Fibroblast of lung (primary cell): Measurements from ENCODE around the gene MAP6. TPM values are rescaled to one million over a fixed set of nuclear protein-coding genes. Genes with fewer than 3 reads are reported as not detected.

ENCODE experiments used
- DNase-seq, 2 donors: peaks; one replicate each; pipeline versions ENCODE4 v3.0.0 to v3.0.0-alpha.2; 2010; ENCODE audit warnings: low read depth in 2 of 2
- H2AFZ ChIP-seq: 2 replicates; pipeline ENCODE4 v1.5.1; 2012; ENCODE audit warnings: low read length, control low read depth, inconsistent platforms
- H3K27ac ChIP-seq: 2 replicates; pipeline ENCODE4 v1.5.1; 2011; ENCODE audit warnings: low read length, control low read depth; ENCODE audit not compliant: insufficient read depth
- H3K27me3 ChIP-seq: 2 replicates; pipeline ENCODE4 v1.5.1; 2011; ENCODE audit warnings: mild to moderate bottlenecking, low read length; ENCODE audit not compliant: control insufficient read depth, insufficient read depth
- H3K36me3 ChIP-seq: 2 replicates; pipeline ENCODE4 v1.5.1; 2011; ENCODE audit warnings: low read length; ENCODE audit not compliant: control insufficient read depth, insufficient read depth
- H3K4me1 ChIP-seq: 2 replicates; pipeline ENCODE4 v1.5.1; 2011; ENCODE audit warnings: low read length; ENCODE audit not compliant: control insufficient read depth, insufficient read depth; ENCODE audit errors: extremely low read depth
- H3K4me2 ChIP-seq: 2 replicates; pipeline ENCODE4 v1.5.1; 2011; ENCODE audit warnings: low read length, control low read depth; ENCODE audit not compliant: insufficient read depth; ENCODE audit errors: extremely low read depth
- H3K4me3 ChIP-seq, 4 experiments: fragments of 200-600 bp in 1 of 4; sonication (generic) in 1 of 4; replicated peaks in 1 of 4; 2 replicates each; pipeline ENCODE4 v1.5.1; 2011 to 2016; ENCODE audit warnings: low read length in 4 of 4, low read depth in 3 of 4, mild to moderate bottlenecking in 3 of 4, control low read depth in 2 of 4, inconsistent platforms in 1 of 4, mixed read lengths in 1 of 4; ENCODE audit not compliant: insufficient read depth in 1 of 4; ENCODE audit errors: control extremely low read depth in 1 of 4
- H3K79me2 ChIP-seq: 2 replicates; pipeline ENCODE4 v1.5.1; 2012; ENCODE audit warnings: mild to moderate bottlenecking, low read length, inconsistent platforms; ENCODE audit not compliant: control insufficient read depth, insufficient read depth
- H3K9ac ChIP-seq: 2 replicates; pipeline ENCODE4 v1.5.1; 2011; ENCODE audit warnings: mild to moderate bottlenecking, low read length, control low read depth; ENCODE audit not compliant: insufficient read depth
- H3K9me3 ChIP-seq: 2 replicates; pipeline ENCODE4 v1.5.1; 2012; ENCODE audit warnings: low read depth, low read length; ENCODE audit not compliant: control insufficient read depth, insufficient read depth
- H4K20me1 ChIP-seq: 2 replicates; pipeline ENCODE4 v1.5.1; 2011; ENCODE audit warnings: low read length; ENCODE audit not compliant: control insufficient read depth, insufficient read depth; ENCODE audit errors: extremely low read depth
- EZH2 ChIP-seq: IDR thresholded peaks from 2 replicates; pipeline ENCODE4 v1.5.1; 2012; ENCODE audit warnings: low read length, control low read depth, mild to moderate bottlenecking; ENCODE audit errors: missing control alignments
- polyA plus RNA-seq, 2 donors: library from polyadenylated mRNA; depleted of rRNA in 1 of 2; stranded (reverse) in 1 of 2; unstranded in 1 of 2; fragments of >200 nt; gene quantifications; 2 replicates each; pipeline ENCODE4 v1.2.1, GENCODE V29; 2011 to 2012; ENCODE audit warnings: missing spikeins in 1 of 2
- total RNA-seq: library from RNA; depleted of rRNA; stranded (reverse); fragments of >200 nt; gene quantifications from 2 replicates; pipeline ENCODE4 v1.2.1, GENCODE V29; 2014
- TF ChIP-seq, protein P1 (sequence below), 2 donors: IDR thresholded peaks in 1 of 2; conservative IDR thresholded peaks in 1 of 2; 1 replicate in 1 of 2; 2 replicates in 1 of 2; pipeline ENCODE4 v1.5.1; 2011 to 2012; ENCODE audit warnings: low read length in 2 of 2, control low read depth in 1 of 2, inconsistent platforms in 1 of 2, low read depth in 1 of 2, mild to moderate bottlenecking in 1 of 2

Gene MAP6
- total and polyA plus RNA-seq, 2 donors (not counting 1 experiment from before 2014, with no cell fraction given), result 0.17 to 1.0 TPM

GRCh38 chr11:75679566-75679965, 10.7 kb upstream of the MAP6 start:
- Histone ChIP-seq H3K9ac (no peak overlapping the region), H3K4me2 (no peak overlapping the region), H3K79me2 (no peaks in the 10 kb centered on the region), H3K27ac (no peak overlapping the region), H3K4me1 (no peaks in the 10 kb centered on the region), H4K20me1 (no peaks in the 10 kb centered on the region), H2AFZ (no peak overlapping the region), H3K4me3 (no peak overlapping the region), H3K9me3 (no peaks in the 10 kb centered on the region), H3K36me3 (no peaks in the 10 kb centered on the region), H3K27me3 (peaks cover 8% of the 10 kb centered on the region)
- no peak for TF ChIP-seq EZH2
- TF ChIP-seq, protein P1, sequence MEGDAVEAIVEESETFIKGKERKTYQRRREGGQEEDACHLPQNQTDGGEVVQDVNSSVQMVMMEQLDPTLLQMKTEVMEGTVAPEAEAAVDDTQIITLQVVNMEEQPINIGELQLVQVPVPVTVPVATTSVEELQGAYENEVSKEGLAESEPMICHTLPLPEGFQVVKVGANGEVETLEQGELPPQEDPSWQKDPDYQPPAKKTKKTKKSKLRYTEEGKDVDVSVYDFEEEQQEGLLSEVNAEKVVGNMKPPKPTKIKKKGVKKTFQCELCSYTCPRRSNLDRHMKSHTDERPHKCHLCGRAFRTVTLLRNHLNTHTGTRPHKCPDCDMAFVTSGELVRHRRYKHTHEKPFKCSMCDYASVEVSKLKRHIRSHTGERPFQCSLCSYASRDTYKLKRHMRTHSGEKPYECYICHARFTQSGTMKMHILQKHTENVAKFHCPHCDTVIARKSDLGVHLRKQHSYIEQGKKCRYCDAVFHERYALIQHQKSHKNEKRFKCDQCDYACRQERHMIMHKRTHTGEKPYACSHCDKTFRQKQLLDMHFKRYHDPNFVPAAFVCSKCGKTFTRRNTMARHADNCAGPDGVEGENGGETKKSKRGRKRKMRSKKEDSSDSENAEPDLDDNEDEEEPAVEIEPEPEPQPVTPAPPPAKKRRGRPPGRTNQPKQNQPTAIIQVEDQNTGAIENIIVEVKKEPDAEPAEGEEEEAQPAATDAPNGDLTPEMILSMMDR (conservative IDR thresholded peaks at IDR 0.05 in 1 of 2, IDR thresholded peaks at IDR 0.05 in 1 of 2; ENCODE audit: low read depth in 1 of 2, low read length in 2 of 2), result no peak
- DNase-seq, result no peak

DNA sequence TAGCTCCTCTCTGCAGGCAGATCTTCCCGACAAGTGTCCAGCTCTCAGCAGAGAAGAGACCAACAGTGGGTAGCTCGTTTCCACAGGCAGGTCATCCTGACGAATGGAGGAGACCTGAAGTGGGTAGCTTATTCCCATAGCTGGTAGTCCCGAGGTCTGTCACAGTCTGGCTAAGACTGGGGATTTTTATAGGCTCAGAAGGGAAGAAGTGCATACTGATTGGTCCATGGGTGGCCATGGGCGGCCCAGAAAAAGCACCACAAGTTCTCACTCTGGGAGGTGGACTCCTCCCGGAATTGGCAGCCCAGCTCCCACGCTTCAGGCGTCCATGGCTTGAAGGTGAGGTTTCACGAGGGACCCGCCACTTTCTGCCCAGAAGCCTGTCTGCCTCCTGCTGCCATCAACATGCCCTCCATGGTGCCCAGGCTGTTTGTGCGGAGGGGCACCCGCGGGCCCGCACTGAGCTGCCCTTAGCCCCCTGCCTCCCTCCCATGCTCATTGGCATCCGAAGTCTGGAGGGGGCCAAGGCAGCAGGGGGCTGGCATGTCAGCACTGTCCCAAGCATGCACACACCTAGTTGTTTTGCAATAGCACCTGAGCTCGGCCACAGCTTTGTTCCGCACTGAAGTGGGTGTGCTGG, 9.9 kb upstream of the MAP6 start:
- no peak overlapping the region for H2AFZ ChIP-seq
- no peak for TF ChIP-seq EZH2
- TF ChIP-seq, protein P1 (conservative IDR thresholded peaks at IDR 0.05 in 1 of 2, IDR thresholded peaks at IDR 0.05 in 1 of 2; ENCODE audit: low read depth in 1 of 2, low read length in 2 of 2), result no peak
- H3K36me3 ChIP-seq, result no peaks in the 10 kb centered on the region
- H3K4me2 ChIP-seq, result no peak overlapping the region
- no peak overlapping the region for H3K4me3 ChIP-seq
- H3K27me3 ChIP-seq, result peaks cover 8% of the 10 kb centered on the region
- no peaks in the 10 kb centered on the region for H3K9me3 ChIP-seq
- H4K20me1 ChIP-seq, result no peaks in the 10 kb centered on the region
- H3K4me1 ChIP-seq, result no peaks in the 10 kb centered on the region
- H3K27ac ChIP-seq, result no peak overlapping the region
- DNase-seq, result no peak
- H3K79me2 ChIP-seq, result no peaks in the 10 kb centered on the region
- no peak overlapping the region for H3K9ac ChIP-seq

- Histone ChIP-seq H3K36me3 (no peaks in the 10 kb centered on the region), H3K27me3 (peaks cover 8% of the 10 kb centered on the region), H3K4me3 (no peak overlapping the region), H2AFZ (no peak overlapping the region), H3K27ac (no peak overlapping the region), H3K9me3 (no peaks in the 10 kb centered on the region), H3K4me2 (no peak overlapping the region), H3K4me1 (no peaks in the 10 kb centered on the region), H3K79me2 (no peaks in the 10 kb centered on the region), H4K20me1 (no peaks in the 10 kb centered on the region), H3K9ac (no peak overlapping the region)
- no peak for TF ChIP-seq EZH2
- TF ChIP-seq, protein P1 (conservative IDR thresholded peaks at IDR 0.05 in 1 of 2, IDR thresholded peaks at IDR 0.05 in 1 of 2; ENCODE audit: low read depth in 1 of 2, low read length in 2 of 2), result no peak
- DNase-seq, result no peak
These were observed 9.1 kb upstream of the MAP6 start for GRCh38 chr11:75677909-75678308.
